ENCODE results near the gene PAK5. TPM values are rescaled to one million over a fixed set of nuclear protein-coding genes. Genes with fewer than 3 reads are reported as not detected.

Gene PAK5
- total and polyA plus RNA-seq, 2 donors (not counting 1 experiment from before 2014, with no cell fraction given), result not detected

GRCh38 chr20:9499126-9499899, 339.6 kb downstream of the PAK5 start:
- DNase-seq (no peak), ATAC-seq (ENCODE audit: low read depth) (no peak)
- Mint-ChIP-seq H3K9me3 (ENCODE audit: insufficient read depth) (peaks cover 2% of the 10 kb centered on the region), H3K27me3 (peaks cover 25% of the 10 kb centered on the region), H3K4me3 (no peak overlapping the region), H3K4me1 (no peaks in the 10 kb centered on the region), H3K27ac (no peak overlapping the region)
- POLR2A ChIA-PET, result no interaction called here
- Histone ChIP-seq H4K20me1 (ENCODE audit: control insufficient read depth, insufficient read depth, low read length, poor library complexity, severe bottlenecking) (no peaks in the 10 kb centered on the region), H3K9me3 (ENCODE audit: control extremely low read depth in 1 of 3, control insufficient read depth in 2 of 3, insufficient read depth in 1 of 3, low read length in 2 of 3) (peaks cover 0 to 2% (median 0%) of the 10 kb centered on the region in 3 donors), H3K27ac (ENCODE audit: low read length in 2 of 2) (no peak overlapping the region), H3K27me3 (replicated peaks in 1 of 4; ENCODE audit: control extremely low read depth in 1 of 4, control insufficient read depth in 3 of 4, insufficient read depth in 4 of 4, low read length in 3 of 4) (peaks cover 0 to 6% (median 1%) of the 10 kb centered on the region in 4 experiments), H2AFZ (ENCODE audit: insufficient read depth, low read depth, low read length, poor library complexity, severe bottlenecking) (no peak overlapping the region), H3K79me2 (ENCODE audit: control insufficient read depth, insufficient read depth, low read length) (no peaks in the 10 kb centered on the region), H3K36me3 (replicated peaks in 1 of 2; ENCODE audit: control extremely low read depth in 1 of 2, control insufficient read depth in 1 of 2, extremely low read depth in 1 of 2, insufficient read depth in 2 of 2, low read length in 1 of 2) (no peaks in the 10 kb centered on the region), H3K4me3 (ENCODE audit: control extremely low read depth in 1 of 5, extremely low read depth in 1 of 5, insufficient read depth in 1 of 5, low read depth in 2 of 5, low read length in 4 of 5) (no peak overlapping the region), H3K4me2 (replicated peaks; ENCODE audit: low read depth, low read length, poor library complexity, severe bottlenecking) (no peak overlapping the region), H3K9ac (ENCODE audit: low read length) (no peak overlapping the region), H3K4me1 (ENCODE audit: control insufficient read depth in 2 of 2, insufficient read depth in 2 of 2, low read length in 2 of 2) (peaks cover 0 to 6% of the 10 kb centered on the region in 2 donors)
- TF ChIP-seq EZH2 (IDR thresholded peaks at IDR 0.05; ENCODE audit: borderline replicate concordance, insufficient read depth, low read depth, low read length, poor library complexity, severe bottlenecking), result no peak
- no peak for TF ChIP-seq CTCF (IDR thresholded peaks at IDR 0.05)
- intact Hi-C loops (cut with micrococcal nuclease), result no loop called here
- WGBS (ENCODE audit: insufficient coverage), result 80% methylated on average over 4 of the region's 5 CpGs
- CTCF ChIA-PET, result no interaction called here

GRCh38 chr20:9498322-9498721, 340.6 kb downstream of the PAK5 start:
- POLR2A ChIA-PET, result no interaction called here
- peaks cover 0 to 6% (median 1%) of the 10 kb centered on the region in 4 experiments for H3K27me3 ChIP-seq (replicated peaks in 1 of 4; ENCODE audit: control extremely low read depth in 1 of 4, control insufficient read depth in 3 of 4, insufficient read depth in 4 of 4, low read length in 3 of 4)
- DNase-seq (no peak), ATAC-seq (ENCODE audit: low read depth) (no peak)
- no peak for TF ChIP-seq EZH2 (IDR thresholded peaks at IDR 0.05; ENCODE audit: borderline replicate concordance, insufficient read depth, low read depth, low read length, poor library complexity, severe bottlenecking)
- no peak for TF ChIP-seq CTCF (IDR thresholded peaks at IDR 0.05)
- Mint-ChIP-seq H3K9me3 (ENCODE audit: insufficient read depth) (peaks cover 2% of the 10 kb centered on the region), H3K4me3 (no peak overlapping the region), H3K4me1 (no peaks in the 10 kb centered on the region), H3K27ac (no peak overlapping the region), H3K27me3 (peaks cover 20% of the 10 kb centered on the region)
- no peak overlapping the region for H2AFZ ChIP-seq (ENCODE audit: insufficient read depth, low read depth, low read length, poor library complexity, severe bottlenecking)
- H4K20me1 ChIP-seq (ENCODE audit: control insufficient read depth, insufficient read depth, low read length, poor library complexity, severe bottlenecking), result no peaks in the 10 kb centered on the region
- CTCF ChIA-PET, result no interaction called here
- H3K9me3 ChIP-seq (ENCODE audit: control extremely low read depth in 1 of 3, control insufficient read depth in 2 of 3, insufficient read depth in 1 of 3, low read length in 2 of 3), result peaks cover 0 to 2% (median 0%) of the 10 kb centered on the region in 3 donors
- 100% methylated on average over 2 of the region's 4 CpGs for WGBS (ENCODE audit: insufficient coverage)
- intact Hi-C loops (cut with micrococcal nuclease), result no loop called here
- H3K36me3 ChIP-seq (replicated peaks in 1 of 2; ENCODE audit: control extremely low read depth in 1 of 2, control insufficient read depth in 1 of 2, extremely low read depth in 1 of 2, insufficient read depth in 2 of 2, low read length in 1 of 2), result no peaks in the 10 kb centered on the region
- no peaks in the 10 kb centered on the region for H3K79me2 ChIP-seq (ENCODE audit: control insufficient read depth, insufficient read depth, low read length)
- H3K4me2 ChIP-seq (replicated peaks; ENCODE audit: low read depth, low read length, poor library complexity, severe bottlenecking), result no peak overlapping the region
- H3K9ac ChIP-seq (ENCODE audit: low read length), result no peak overlapping the region
- H3K4me1 ChIP-seq (ENCODE audit: control insufficient read depth in 2 of 2, insufficient read depth in 2 of 2, low read length in 2 of 2), result peaks cover 0 to 6% of the 10 kb centered on the region in 2 donors
- H3K4me3 ChIP-seq (ENCODE audit: control extremely low read depth in 1 of 5, extremely low read depth in 1 of 5, insufficient read depth in 1 of 5, low read depth in 2 of 5, low read length in 4 of 5), result no peak overlapping the region
- no peak overlapping the region for H3K27ac ChIP-seq (ENCODE audit: low read length in 2 of 2)

Data from B cell (primary cell).